Measurements from ENCODE around the gene KIZ.
A peak's percentile ranks its signal among the peaks of the same experiment; 100 is the strongest.

The KIZ gene

GRCh38 chr20:21101453-21101931, 24.4 kb upstream of the KIZ start:
- no peak for TF ChIP-seq CTCF (IDR thresholded peaks at IDR 0.05; ENCODE audit: insufficient read depth, low read depth, low read length, missing control alignments)
- peak; percentile 15 for DNase-seq (ENCODE audit: low read depth)
- peak overlapping the region; percentile 65 for H3K4me3 ChIP-seq (ENCODE audit: low read depth, low read length)

GRCh38 chr20:21101932-21102575, 23.8 kb upstream of the KIZ start:
- peak; percentile 21 for DNase-seq (ENCODE audit: low read depth)
- TF ChIP-seq CTCF (IDR thresholded peaks at IDR 0.05; ENCODE audit: insufficient read depth, low read depth, low read length, missing control alignments) = no peak
- H3K4me3 ChIP-seq (ENCODE audit: low read depth, low read length) = peak overlapping the region; percentile 47

- DNase-seq (ENCODE audit: low read depth) = peak; percentile 42
- peak overlapping the region; percentile 47 for H3K4me3 ChIP-seq (ENCODE audit: low read depth, low read length)
- no peak for TF ChIP-seq CTCF (IDR thresholded peaks at IDR 0.05; ENCODE audit: insufficient read depth, low read depth, low read length, missing control alignments)
These were observed 23.1 kb upstream of the KIZ start for GRCh38 chr20:21102603-21103311.

GRCh38 chr20:21103582-21104465, 22.1 kb upstream of the KIZ start:
- DNase-seq (ENCODE audit: low read depth) = no peak
- TF ChIP-seq CTCF (IDR thresholded peaks at IDR 0.05; ENCODE audit: insufficient read depth, low read depth, low read length, missing control alignments) = no peak
- H3K4me3 ChIP-seq (ENCODE audit: low read depth, low read length) = no peak overlapping the region

GRCh38 chr20:21104466-21104761, 21.5 kb upstream of the KIZ start:
- DNase-seq (ENCODE audit: low read depth) = no peak
- no peak for TF ChIP-seq CTCF (IDR thresholded peaks at IDR 0.05; ENCODE audit: insufficient read depth, low read depth, low read length, missing control alignments)
- H3K4me3 ChIP-seq (ENCODE audit: low read depth, low read length) = no peak overlapping the region

- DNase-seq (ENCODE audit: low read depth) = no peak
- TF ChIP-seq CTCF (IDR thresholded peaks at IDR 0.05; ENCODE audit: insufficient read depth, low read depth, low read length, missing control alignments) = no peak
- no peak overlapping the region for H3K4me3 ChIP-seq (ENCODE audit: low read depth, low read length)
These were observed 21.0 kb upstream of the KIZ start for GRCh38 chr20:21104921-21105320.
